HEK293T (cell line): ENCODE results near the gene AKT2.

Experiments
- ARNT ChIP-seq: fragments of 450-650 bp; IDR thresholded peaks from 2 replicates; pipeline ENCODE4 v1.6.1; 2017; ENCODE audit warnings: mild to moderate bottlenecking
- CTBP1 ChIP-seq: fragments of 450-650 bp; IDR thresholded peaks from 2 replicates; pipeline ENCODE4 v1.6.1; 2016; ENCODE audit warnings: borderline replicate concordance
- ELF4 ChIP-seq: fragments of 450-650 bp; IDR thresholded peaks from 2 replicates; pipeline ENCODE4 v1.6.1; 2017; ENCODE audit warnings: antibody characterized with exemption
- FOXA1 ChIP-seq: fragments of 450-650 bp; IDR thresholded peaks from 2 replicates; pipeline ENCODE4 v1.6.1; 2016; ENCODE audit warnings: mild to moderate bottlenecking
- HDGF ChIP-seq: fragments of 450-650 bp; IDR thresholded peaks from 2 replicates; pipeline ENCODE4 v1.6.1; 2017; ENCODE audit warnings: antibody characterized with exemption, borderline replicate concordance
- NFRKB ChIP-seq: fragments of 450-650 bp; IDR thresholded peaks from 2 replicates; pipeline ENCODE4 v1.6.1; 2016; ENCODE audit warnings: mild to moderate bottlenecking, moderate library complexity

DNA sequence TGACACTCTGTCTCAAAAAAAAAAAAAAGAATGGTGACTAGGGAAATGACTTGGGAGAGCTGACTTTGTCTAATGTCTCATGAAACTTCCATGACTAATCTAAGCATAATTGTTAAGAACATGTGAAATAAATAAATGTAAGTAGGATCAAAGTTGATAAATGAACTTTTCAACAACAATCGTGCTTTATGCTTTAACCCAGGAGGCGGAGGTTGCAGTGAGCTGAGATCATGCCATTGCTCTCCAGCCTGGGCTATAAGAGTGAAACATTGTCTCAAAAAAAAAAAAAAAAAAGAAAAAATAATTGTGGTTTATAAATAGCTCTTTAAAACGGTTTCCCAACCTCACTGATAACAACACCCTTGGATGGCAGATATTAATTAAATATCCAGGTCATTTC, 12.9 kb upstream of the AKT2 start:
- TF ChIP-seq FOXA1 = no peak
- no peak for TF ChIP-seq HDGF
- no peak for TF ChIP-seq ELF4
- no peak for TF ChIP-seq NFRKB
- no peak for TF ChIP-seq CTBP1
- no peak for TF ChIP-seq ARNT
